SIG-M5 (cell line): Measurements from ENCODE around the gene DUSP5.

Experiments
- DNase-seq: peaks from one replicate; lab custom pipeline; 2025; lab: John Stamatoyannopoulos, UW

The DUSP5 gene

DNA sequence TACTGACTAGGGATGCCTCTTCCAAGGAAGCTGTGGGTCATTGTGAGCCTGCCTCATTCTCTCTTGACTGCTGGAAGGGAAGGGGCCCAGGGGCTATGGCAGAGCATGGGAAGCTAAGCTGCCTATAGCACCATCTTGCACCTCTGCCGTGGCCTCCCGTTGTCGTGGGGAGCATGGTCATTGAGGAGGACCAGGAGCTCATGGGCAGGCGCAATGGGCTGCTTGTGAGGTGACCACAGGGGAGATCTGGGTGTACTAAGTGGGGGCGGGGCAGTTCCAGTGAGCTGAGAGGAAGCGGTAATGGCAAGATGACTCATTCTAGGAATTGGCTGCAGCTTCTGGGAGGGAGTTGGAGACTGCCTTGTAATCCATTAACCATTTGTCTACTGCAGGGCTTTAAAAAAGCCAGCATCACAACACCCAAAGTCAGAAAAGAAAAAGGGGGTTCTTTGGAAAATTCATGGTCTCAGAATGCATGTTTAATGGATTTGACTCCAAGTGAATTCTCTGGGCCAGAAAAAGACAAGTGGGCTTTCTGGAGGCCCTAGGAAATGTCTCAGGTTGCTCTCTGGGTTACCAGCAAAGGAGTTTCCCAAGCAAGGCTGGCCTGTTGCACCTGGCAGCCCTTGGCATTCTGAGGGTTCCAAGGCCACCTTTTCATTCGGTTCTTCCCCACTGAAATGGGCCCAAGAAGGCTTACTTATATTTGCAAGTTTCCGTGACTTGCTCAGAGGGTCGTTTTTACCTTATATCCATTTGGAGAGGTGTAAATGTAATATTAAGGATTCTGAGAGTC lies 3.6 kb downstream of the DUSP5 start:
- DNase-seq = no peak

DNA sequence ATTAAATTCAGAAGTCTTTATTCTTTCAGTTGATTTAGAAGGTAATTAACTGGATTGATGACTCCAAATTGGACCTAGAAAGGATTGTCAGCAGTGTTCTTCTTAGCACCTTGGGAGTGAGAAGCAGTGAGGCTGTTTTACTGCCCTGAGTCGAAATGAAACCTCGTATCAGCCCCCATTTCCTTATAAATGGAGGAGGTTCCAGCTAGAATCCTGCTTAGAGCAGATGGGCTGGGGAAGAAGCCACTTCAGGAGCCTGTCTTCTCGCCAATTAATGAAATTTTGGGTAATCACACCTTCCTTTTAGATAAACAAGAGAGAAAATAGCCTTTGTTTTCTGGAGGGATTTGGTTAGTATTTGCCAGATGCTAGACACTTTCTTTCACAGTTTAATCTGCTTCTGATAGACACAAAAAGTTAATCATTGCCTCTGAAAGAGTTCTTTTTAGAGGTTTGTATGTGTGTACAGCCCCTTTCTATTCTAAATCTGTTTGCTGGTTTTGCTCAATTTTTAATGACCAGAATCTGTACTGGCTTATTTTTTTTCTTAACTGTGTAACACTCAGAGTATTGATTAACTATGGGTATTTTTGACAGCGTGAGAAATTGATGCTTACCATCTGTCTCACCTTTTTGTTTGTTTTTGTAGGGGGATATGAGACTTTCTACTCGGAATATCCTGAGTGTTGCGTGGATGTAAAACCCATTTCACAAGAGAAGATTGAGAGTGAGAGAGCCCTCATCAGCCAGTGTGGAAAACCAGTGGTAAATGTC lies 4.6 kb downstream of the DUSP5 start:
- DNase-seq = no peak

DNA sequence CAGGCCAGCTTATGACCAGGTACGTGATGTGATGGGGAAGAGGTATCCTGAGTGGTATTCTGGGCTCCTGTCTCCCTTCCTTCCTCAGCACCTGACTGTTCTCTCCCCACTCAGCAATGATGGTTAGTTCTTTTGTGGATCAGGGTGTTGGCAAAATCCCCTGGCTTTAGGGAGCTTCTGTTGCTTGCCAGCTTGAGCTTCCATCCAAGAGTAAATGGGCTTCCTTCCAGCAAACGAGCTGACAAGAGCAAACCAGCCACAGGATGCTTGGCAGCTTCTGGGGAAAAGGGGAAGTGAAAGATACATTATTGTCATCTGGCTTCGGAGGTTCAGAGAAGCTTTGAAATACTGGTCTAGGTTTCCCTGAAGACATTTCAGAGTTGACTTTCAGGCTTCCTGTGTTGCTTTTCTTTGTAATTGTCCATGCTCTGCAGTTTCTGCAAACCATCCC lies 5.2 kb downstream of the DUSP5 start:
- DNase-seq = peak; percentile 62

DNA sequence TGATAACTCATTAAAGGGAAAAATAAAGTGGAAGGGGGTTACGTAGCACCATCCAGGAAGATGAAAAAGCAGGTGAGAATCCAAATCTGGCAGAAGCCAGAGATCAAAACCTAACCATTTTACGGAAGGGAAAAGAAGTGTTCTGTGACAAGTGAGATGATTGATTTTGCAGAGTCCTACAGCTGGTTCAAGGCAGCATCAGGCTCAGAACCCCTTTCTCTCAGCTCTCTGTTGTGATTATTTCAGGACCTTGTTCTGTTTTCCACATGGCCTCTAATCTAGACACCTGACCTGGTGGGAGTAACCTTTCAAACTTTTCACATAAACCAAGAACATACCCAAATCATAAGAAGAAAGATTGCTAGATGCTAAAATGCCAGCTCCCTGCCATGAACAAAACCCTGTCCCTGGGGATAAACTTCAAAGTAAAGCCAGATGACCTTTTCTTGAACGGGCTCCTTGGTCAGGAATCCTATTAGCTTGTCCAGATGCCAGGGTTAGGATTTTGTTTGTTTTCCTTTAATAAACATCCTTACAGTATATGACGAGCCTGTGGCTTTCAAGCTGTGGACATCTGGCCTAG lies 5.9 kb downstream of the DUSP5 start:
- DNase-seq = no peak

DNA sequence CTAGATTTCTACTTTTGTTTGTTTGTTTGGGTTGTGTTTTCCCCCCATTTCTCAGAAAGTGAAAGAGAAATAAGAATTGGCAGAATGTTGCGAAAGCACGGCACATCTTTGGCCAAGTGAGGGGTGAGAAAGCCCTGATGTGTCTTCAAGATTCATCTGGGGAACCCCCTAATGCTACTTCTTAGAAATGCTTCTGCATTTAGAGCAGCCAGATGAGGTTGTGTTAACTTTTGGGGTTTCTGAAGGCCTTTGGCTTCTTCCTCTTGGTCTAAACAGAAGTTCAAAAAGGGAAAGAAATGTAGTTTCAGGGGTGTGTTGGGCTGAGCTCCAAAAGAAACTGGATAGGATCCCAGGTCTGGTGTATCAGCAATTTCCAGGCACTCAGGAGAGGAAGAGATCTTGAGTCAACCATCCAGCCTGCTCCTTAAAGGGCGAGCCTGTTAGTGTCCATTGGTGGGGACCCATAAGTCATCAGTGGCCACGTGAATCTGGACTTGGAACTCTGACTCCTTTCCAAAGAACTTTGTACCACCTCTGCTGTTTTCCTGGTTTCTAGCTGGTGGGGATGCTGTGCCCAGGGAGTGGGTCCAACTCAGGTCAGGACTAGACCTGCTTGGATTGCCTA lies 6.5 kb downstream of the DUSP5 start:
- no peak for DNase-seq

DNA sequence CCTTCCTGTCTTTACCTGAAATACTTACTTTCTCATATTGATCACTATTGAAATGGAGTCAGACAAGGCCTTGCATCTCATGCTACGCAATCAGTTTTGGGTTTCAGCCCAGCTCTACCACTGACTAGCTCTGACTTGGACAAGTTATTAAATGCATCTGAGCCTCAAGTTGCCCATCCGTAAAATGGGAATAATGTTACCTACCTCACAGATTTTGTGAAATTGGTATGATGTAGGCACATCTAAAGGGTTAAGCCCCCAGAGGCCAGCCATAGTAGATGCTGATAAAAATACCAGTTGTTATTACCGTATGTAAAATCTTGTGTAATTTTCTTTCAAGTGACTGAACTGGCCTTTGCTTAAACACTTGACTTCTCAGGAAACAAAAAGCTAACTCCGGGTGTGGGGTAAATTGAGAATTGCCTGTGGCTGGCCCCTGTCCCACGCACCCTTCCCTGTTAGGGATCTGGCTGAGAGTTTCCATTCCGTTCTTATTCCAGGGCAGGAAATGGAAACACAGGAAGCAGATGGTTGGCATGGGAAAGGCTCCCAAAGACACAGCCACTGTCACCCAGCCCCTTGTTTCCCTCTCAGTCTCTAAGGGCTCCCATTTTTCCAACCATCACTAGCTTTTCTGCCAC lies 7.5 kb downstream of the DUSP5 start:
- DNase-seq = no peak

DNA sequence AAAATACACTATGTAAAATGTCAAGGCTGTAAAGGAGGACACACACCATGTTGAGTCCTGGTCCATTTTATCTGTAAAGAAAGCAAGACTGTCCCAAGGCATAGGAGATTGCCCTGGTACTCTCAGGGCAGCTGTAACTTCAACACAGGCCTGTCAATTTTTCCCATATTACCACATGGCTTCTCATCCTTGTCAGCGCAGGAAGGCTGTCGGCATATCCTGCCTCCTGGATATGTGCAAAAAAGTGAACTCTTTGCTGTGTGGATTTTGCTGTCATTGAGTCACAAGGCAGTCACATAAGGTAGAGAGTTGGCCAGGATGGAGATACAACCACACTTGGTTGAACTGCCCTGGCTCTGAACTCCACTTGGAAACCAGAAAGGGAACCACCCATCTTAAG lies 8.7 kb downstream of the DUSP5 start:
- no peak for DNase-seq

DNA sequence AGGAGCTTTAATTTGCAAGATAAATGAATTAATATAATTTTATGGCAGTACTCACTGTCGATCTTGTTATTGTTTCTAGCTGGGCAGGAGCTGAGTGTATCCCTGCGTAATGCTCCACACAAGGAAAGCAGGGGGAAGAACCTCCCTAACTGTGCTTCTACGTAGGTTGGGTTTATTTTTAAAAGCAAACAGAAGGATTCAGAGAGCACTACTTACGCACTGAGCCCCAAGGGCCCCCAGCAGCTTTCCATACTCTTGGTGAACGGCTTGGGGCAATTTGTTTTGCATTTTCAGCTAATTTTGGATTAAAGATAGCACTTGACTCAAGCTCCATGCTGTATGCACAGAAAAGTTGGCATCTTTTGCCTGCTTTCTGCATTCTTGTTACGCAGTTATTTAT lies 9.6 kb downstream of the DUSP5 start:
- no peak for DNase-seq

DNA sequence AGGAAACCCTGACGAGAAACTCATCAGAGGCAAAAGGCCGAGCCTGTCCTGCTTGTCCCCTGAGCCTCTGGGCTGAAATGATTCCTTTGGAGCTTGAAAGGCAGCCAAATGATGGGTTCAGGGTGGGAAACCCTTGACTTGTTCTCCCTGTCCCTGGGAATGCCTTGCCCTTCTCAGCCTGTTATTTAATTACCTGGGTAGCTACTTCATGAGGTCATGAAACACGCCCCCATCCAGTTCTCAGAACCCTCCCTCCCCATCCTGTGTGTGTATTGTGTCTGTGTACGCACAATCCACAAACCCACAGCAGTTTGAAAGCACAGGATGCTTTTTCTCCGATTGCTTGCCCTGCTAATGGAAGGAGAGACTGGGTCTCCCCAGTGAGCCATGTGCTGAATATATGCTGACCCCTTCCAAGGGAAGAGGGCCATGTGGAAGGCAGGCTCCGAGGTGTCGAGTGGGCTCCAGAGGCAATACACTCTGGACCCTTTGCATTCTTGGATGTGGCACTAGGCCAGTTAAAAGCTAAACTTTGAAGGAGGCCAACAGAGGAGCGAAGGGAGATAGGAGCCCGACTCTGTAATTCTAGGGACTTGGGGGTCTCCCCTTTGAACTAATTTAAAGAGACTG lies 10.6 kb downstream of the DUSP5 start:
- no peak for DNase-seq

DNA sequence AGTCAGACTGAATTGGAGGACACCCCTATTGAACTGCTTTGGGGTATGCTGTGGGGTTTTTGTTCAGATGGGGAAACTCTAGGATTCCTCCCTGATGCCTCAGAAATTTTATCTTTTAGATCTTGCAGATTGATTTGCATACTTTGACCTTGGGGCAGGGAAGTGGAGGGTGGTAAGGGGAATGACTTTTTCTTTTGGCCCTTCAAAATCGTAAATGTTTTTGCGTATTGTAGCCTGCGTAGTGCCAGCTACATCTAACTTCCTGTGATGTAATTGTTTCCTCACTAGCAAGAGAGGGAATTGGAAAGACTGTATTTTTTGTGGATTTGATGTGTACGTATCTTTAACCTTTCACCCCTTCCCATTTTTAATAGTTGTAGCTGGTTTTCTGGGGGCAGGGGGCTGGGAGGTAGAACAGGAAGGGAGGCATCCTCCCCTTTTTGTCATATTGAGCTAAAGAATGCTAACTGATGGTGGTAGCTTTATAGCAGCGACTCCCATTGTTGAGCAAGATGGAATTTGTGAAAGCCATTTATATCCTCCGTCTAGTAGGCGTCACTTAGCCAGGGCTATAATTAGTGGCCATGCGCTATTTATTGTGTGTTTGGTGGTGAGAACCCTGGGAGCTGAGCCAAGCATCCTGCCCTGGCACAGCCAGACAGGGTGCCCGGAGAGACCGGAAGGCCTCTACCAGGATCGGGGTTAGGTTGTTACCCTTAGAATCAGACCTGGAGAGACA lies 11.3 kb downstream of the DUSP5 start:
- DNase-seq = no peak

DNA sequence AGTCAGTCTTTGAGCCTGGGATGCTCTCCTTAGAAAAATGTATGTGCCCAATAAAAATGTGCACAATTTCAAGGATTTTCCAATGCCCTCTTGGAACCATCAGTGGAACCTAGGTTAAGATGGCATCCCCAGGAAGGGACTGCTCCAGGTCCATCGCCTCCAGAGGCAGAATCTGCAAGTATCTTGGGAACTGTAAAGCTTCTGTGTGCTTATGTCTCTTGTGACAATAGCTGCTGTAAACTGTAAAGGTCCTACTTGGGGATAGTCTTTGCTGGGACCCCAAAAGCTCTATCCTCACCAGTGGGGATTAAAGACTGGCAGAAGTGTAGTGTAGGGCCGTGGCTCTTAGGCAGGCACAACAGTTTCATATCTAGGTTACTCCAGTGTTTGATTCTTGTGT lies 11.9 kb downstream of the DUSP5 start:
- DNase-seq = no peak

DNA sequence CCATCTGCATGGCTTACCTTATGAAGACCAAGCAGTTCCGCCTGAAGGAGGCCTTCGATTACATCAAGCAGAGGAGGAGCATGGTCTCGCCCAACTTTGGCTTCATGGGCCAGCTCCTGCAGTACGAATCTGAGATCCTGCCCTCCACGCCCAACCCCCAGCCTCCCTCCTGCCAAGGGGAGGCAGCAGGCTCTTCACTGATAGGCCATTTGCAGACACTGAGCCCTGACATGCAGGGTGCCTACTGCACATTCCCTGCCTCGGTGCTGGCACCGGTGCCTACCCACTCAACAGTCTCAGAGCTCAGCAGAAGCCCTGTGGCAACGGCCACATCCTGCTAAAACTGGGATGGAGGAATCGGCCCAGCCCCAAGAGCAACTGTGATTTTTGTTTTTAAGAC lies 12.4 kb downstream of the DUSP5 start:
- no peak for DNase-seq

DNA sequence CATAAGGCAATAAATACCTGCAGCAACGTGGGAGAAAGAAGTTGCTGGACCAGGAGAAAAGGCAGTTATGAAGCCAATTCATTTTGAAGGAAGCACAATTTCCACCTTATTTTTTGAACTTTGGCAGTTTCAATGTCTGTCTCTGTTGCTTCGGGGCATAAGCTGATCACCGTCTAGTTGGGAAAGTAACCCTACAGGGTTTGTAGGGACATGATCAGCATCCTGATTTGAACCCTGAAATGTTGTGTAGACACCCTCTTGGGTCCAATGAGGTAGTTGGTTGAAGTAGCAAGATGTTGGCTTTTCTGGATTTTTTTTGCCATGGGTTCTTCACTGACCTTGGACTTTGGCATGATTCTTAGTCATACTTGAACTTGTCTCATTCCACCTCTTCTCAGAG lies 13.0 kb downstream of the DUSP5 start:
- DNase-seq = no peak

DNA sequence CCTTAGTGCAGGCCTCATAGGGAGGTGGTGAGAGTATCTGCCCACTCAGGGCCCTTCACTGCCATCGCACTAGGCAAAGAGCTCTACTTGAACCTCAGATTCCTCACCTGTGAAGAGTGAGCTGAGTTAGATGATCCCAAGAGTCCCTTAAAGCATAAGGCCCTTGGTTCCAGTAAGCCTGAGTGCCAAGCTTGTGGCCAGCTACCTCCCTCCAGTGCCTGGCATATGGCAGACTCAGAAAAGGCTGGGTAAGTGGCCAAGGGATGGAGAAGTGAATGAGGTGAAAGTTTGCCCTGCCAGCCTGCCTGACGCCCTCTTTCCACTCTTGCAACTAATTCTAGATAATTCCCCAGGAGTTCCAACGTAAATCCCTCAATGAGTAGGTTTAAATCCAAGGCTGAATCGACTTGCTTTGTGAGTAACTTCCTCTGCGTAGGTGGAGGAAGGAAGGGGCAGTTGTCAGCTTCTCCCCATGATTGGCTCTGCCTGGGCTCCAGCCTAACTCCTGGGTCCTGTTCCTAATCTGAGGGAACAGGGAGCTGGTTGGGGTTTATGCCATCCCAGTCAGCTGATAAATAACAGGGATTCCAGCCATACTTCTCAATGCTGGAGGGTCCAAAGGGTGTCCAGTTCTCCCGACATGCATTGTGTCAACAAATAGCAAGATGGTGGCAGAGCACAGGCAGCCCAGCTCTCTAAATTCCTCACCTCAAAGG lies 14.2 kb downstream of the DUSP5 start:
- no peak for DNase-seq

DNA sequence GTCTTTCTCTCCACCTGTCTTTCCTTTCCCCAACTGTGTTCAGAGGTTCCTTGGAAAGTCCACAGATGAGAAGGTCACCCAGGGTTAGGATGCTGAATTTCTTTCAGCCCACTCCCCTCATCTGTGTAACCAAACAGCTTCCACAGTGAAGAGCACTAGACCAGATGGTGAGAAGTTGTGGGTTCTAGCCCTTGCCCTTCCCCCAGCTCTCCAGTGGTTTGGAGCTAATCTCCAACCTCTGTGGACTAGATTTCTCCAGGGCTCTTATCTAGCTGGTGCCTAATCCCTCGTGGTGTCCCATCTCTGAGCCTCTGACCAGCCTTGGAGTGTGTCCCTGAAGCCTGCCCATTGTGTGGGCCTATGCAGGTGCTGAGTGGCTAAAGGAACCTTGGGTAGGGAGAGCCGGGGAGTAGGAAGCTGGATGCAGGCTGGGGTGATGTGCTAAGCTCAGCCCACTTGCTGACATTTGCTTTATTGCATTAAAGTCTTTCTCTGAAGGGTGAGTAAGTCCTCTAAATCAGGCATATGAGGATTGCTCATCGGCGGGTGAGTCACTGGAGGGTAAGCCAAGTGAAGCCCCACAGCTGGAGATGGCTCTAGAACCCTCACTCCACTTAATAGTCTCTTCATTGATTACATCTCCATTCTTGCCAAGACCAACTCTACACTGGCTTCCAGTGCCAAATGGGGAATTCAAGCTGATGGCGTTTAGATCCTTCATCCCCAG lies 14.9 kb downstream of the DUSP5 start:
- DNase-seq = no peak

DNA sequence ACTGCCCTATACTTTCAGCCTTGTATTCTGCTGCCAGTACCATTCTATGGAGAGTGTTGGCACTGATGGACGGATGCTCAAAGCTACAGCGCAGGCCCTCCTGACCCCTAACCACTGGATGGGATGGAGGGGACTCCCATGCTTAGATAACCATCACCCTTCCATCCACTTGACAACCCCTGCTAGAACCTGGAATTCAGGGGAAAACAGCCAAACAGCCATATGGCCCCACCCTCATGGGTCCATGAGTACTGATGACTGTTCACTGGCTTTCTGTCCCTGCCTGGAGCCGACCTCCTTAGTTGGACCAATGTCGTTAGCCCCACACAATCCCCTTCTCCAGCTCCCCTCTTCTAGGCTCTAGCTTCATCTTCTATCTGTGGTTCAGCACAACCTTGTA lies 16.2 kb downstream of the DUSP5 start:
- DNase-seq = no peak

DNA sequence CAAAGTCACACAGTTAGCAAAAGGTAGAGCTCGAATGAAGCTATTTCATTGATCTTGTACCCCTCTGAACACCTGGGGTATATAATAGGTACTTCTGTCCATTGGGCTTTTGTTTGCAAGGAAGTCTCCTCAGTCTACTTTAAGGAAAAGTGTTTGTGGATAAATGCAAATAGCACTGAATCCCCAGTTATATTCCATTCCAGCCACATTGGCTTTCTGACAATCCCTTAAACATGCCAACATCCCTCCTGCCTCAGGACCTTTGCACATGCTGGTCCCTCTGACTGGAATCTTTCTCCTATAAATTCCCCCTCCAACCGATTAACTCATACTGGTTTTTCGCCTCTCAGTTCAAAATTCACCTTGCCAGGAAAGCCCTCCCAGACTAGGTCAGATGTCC lies 17.1 kb downstream of the DUSP5 start:
- no peak for DNase-seq

DNA sequence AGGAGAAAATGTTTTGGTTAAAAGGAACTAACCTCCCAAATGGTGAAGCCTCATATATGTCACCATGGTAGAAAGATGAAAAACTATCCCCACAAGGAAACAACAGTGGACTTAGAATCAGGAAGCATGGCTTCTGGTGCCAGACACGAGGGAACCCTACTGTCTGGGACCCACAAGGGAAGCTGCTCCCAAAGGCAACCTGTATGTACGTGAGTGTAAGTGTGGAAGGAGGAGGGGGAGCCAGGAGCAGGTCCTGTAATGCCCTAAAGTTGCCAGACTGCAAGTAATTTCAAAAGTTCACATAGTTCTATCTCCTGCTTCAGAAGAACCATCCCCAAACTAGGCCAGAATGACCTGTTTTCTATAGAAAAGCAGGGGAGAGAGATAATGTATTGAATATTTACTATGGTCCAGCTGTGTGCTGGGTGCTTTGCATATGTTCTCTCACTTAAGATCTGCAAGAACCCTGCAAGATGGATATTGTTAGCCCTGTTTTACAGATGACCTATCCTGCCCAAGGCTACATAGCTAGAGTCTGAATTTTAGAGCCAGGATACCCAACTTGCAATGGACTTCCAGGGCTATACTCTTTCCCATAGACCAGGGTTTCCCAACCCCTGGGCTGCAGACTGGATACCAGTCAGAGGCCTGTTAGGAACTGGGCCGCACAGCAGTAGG lies 19.2 kb downstream of the DUSP5 start:
- no peak for DNase-seq

DNA sequence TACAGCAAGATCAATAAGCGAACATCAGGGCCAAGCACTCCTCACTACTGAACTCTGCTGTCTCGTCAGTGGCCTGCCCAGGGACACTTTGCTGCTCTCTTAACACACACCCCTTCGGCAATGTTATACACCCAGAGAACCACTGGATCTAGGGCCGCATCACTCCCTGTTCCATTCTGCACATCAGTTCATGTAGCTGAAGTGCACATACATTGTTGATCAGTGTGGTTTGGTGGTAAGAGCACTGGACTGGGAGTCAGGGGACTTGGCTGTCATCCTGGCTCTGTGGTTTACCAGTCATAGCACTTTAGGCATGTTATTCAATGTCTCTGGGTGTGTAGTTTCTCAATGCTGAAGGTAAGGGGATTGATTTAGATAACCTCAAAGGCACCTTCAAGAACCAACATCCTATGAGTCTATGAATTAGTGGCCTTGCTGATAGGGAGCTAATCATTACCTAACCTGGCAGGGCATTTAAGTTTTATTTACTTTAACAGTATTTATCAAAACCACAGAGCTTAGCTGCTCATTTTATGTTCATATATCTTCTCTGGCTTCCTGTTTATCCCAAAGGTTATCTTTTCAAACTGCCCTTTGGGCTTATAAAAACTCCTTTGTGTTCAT lies 24.8 kb downstream of the DUSP5 start:
- DNase-seq = no peak
